ENCODE results near the gene DCUN1D1.

DNA sequence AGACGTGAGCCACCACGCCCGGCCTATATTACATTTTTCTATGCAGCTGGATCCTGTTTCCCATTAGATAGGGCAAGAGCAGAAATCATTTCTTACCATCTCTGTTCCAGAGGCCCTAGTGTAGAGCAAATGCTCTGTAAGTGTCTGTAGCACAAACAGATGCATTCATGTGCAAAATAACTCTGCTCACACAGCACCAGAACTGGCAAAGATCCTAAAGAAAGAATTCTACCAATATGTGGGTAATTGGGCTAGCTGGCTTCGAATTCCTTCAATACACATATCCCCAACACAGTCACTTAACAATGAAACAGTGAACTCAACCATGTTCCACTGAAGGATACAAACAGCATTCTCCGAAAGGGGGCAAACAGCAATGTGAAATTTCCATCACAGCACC, 32.7 kb upstream of the DCUN1D1 start:
- TF ChIP-seq CTCF (IDR thresholded peaks at IDR 0.05) (no peak), POLR2A (IDR thresholded peaks at IDR 0.05) (no peak)
